CD4-positive, alpha-beta T cell treated with Interleukin-6 at 100 ng/mL for 8 hours (primary cell): ENCODE data around the gene KYNU.
"Not testable (repeated sequence)": the region's sequence is repeated elsewhere in the genome, so short reads cannot be mapped to it uniquely, and the experiment has no call there.

Experiments
- DNase-seq: peaks from one replicate; pipeline ENCODE4 v3.0.0-alpha.2; 2020; ENCODE audit warnings: mixed read lengths, low spot score

Gene KYNU

DNA sequence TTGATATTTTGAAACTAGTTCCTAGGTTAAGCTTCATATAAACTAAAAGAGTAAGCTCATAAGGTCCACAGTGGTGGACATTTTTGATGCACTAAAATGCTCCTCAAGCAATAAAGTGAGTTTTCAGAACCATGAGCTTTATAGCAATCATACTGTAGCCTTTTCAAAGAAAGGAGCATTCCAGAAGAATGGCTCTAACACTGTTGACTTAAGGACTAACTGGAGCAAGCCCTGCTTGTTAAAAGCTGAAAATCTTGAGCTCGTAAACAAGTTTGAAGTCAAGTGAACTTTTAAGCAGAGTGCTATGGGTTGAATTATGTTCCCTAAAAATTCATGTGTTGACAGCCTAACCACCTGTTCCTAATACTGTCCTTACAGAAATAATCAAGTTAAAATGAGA, 38.0 kb downstream of the KYNU start:
- no peak for DNase-seq

DNA sequence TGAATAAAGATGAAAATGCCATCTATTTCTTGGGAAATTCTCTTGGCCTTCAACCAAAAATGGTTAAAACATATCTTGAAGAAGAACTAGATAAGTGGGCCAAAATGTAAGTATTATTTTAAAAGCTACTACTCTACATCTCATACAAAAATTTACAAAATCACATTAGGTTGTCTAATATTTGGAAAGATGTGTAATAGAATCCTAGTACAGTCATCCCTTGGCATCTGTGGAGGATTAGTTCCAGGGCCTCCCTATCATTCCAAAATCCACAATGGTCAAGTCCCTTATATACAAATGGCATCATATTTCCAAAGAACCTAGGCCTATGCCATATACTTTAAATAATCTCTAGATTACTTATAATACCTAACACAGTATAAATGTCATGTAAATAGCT, 41.2 kb downstream of the KYNU start:
- DNase-seq = no peak

DNA sequence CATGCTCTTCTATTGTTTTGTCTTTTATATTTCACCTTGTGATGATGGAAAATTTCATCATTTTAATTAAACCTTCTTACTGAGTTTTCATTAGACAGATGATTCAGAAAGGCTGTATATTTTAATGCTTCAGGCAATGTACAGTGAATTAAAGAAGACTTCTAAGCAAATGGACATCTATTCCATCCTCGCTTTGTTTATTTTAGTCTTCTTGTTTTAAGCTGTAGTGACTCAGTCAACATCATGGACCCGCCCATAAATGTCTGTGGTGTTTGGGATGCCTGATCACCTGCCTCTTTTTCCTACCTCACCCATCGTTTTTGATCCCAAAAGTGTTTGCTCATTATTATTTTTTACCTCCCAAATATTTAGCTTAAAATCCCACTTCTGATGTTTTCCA, 43.1 kb downstream of the KYNU start:
- no peak for DNase-seq

DNA sequence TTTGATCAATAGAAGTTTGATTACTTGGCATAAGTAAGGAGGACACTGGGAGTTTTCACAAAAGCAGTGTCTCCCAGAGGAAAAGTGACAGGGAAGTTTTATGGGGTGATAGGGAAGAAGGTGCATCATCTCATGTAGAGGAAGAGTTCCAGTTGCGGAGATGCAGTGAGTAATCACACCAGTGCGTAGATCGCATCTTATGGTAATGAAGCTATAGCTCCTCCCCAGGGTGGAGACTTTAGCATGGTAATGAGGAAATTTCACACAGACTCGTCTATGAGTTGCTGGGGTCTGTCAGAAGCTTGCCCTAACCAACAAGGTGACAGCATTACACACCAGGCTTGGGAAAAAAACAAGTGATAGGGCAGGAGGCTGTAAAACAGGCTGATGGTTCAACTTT, 49.0 kb downstream of the KYNU start:
- DNase-seq = no peak

DNA sequence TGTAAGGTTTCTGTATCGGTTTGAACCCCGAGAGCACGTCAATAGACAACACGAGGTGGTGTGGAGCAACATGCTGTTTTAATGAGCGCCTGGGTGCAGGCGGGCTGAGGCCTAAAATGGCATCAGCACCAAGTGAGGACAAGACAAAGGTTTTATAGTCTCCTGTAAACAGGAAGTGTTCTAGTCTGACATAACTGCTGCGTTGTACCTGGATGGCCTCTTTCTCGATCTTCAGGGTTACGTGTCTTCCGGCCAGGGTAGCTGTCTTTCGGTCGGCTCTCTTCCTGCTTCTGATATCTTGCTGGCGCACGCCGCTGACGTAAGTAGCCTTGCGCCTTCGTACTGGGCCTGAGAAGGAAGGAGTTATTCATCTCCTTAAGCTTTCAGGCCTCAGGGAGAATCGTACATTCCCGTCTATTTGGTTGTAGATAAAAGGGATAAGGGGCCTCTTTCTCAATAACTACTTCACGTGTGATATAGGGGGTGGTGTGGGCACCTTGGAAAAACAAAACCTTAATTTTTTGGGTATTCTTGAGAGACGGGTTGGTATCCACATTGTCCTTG, 53.5 kb downstream of the KYNU start:
- no peak for DNase-seq

DNA sequence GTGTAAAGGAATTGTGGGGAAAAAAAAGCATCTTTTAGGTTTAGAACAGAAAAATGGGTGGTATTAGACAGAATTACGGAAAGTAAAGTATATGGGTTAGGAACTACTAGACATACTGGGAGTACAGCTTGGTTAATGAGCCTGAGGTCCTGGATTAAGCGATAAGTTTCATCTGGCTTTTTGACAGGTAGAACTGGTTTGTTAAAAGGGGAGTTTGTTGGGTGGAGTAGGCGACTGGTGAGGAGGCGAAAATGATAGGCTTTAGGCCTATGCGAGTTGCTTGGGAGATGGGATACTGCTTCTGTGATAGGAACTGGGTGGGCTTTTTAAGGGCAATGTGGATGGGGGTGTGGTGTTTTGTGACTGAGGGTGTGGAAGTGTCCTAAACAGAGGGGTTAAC, 56.5 kb downstream of the KYNU start:
- no peak for DNase-seq

DNA sequence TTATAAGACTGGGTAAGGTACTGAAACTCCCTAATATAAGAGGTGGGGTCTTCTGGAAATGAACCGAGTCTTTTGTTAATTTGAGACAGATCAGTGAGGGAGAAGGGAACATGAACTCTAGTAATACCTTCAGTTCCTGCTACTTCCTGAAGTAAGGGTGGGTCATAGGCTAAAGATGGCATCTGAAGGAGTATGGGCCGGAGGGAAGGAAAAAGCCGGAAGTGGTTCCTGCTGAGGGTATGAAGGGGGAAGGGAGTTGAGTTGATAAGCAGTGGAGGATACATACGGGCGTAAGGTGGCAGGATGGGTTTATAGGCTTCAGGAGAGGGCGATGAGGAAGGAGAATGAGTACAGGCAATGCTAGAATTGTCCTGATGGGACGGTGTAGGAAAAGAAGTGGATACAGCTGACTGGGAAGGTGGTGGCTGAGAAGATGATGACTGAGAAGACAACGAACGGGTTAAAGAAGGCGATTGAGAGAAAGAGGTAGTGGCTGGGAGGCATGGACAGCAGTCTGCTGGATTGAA, 58.2 kb downstream of the KYNU start:
- no peak for DNase-seq

DNA sequence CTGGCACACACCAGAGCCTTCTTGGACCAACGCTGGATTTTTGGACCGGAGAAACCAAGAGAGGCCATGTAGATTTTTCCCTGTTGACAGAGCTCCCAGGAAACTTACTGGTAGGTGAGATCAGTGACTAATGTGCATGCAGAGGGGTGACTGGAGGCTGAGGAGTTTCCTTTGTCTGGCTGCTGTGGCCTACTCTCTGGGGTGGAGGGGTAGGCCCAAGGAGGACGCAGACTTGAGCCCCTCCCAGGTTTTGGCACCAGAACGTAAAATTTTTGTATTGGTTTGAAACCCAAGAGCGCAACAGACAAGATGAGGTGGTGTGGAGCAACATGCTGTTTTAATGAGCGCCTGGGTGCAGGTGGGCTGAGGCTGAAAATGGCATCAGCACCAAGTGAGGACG, 59.2 kb downstream of the KYNU start:
- DNase-seq = no peak

DNA sequence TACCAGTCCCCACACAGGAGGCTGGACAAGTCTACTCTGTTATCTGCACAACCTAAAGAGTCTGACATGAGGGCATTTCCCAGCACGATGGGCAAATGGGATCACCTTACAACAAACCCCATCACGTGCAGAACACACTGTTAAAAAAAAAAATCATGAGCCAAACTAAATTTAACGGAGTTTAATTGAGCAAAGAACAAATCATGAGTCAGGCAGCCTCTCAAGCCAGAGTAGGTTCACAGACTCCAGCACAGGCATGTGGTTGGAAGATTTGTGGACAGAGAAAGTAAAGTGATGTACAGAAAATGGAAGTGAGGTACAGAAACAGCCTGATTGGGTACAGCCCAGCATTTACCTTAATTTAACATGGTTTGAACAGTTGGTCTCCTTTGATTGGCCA, 59.9 kb downstream of the KYNU start:
- DNase-seq = no peak

DNA sequence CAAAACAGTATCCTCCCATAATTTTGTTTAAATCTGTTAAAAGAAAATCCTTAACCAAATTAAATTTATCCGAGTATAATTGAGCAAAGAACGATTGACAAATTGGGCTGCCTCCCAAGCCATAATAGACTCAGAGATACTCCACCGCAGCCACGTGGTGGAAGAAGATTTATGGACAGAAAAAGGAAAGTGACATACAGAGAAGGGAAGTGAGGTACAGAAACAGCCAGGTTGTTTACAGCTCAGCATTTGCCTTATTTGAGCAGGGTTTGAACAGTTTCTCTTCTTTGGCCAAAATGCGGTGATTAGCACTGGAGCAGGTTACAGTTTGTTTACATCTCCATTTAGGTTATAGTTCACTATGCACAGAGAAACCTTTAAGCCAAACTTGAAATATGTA, 60.8 kb downstream of the KYNU start:
- DNase-seq = no peak

DNA sequence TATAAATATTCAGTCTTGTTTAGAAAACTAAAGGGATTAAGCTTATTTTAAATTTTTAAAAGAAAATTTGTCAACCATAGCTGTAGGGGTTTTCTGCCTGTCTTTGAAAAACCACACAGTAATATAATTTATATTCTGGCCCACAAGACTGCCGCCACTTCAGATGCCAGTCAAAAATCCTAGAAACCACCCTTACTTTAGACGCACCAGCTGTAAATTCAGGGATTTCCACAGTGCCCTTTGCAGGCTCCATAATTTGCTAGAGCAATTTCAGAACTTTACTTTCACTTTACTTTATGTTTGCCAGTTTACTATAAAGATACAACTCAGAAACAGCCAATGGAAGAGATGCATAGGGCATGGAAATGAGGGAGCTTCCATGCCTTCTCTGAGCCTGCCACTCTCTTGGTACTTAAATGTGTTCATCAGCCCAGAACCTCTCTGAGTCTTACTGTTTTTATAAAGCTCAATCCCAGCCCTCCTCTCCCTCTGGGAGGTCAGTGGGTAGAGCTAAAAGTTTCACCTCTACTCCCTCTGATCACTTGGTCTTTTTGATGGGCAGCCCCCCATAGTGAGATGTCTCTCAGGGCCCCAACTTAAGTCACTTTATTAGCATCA, 63.3 kb downstream of the KYNU start:
- DNase-seq = no peak

DNA sequence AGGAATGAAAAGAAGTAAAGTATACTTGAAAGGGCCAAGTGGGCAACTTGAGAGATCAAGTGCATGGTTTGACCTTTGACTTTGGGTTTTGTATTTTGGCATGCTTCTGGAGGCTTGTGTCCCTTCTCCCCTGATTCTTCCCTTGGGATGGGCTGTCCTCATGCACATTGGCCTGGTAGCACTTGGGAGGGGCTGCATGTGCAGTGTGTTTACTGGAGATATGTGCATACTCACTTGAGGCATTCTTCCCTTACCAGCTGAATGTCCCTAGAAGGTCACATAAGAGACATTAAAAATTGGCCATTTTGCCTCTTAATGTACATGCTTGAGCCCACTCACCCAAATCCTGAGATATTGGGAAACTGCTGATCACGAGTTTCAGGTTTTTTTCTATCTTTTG, 65.2 kb downstream of the KYNU start:
- no peak for DNase-seq

DNA sequence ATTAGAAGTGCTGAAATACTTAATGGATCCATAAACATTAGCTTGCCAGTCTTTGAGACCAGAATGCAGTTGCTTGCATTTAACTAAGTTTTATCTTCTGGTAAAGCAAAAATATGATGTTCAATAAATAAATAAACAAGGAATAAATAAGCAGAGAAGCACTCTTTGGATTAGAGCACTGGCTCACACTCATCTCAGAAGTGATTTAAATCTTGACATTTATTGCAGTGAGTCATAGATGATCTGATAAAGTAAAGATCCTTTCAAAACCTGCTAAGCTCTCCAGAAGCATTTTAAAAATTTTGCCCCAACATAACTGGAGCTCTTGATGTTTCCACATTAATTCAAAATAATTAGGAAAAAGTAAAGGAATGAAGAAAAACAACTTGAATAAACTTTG, 66.8 kb downstream of the KYNU start:
- DNase-seq = no peak

DNA sequence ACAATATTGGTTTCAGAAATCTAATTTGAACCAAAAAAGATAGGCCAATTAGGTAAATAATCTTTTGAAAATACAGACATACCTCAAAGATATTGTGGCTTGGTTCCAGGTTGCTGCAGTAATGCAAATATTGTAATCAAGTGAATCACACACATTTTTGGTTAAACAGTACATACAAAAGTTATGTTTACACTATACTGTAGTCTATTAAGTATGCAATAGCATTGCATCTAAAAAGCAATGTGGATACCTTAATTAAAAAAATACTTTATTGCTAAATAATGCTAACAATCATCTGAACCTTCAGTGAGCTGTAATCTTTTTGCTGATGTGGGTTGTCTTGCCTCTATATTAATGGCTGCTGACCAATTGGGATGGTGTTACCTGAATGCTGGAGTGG, 67.3 kb downstream of the KYNU start:
- no peak for DNase-seq

DNA sequence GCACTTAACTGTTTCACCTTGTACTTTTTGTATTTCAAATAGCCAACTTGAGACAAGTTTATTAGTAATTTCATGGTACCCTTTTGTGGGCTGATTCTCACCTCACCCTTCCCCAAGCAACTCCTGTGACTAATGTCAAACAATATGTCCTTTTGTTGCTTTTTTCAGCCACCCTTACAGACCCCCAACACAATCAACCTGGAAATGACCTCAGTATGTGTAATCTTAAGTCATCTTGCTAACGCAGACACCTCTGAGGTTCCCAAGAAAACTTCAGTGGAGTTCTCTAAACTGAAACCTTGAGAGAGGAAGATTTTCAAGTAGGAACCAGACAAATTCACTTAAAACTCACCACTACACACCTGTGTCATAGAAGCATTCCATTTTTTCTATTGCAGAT, 69.5 kb downstream of the KYNU start:
- DNase-seq = no peak

DNA sequence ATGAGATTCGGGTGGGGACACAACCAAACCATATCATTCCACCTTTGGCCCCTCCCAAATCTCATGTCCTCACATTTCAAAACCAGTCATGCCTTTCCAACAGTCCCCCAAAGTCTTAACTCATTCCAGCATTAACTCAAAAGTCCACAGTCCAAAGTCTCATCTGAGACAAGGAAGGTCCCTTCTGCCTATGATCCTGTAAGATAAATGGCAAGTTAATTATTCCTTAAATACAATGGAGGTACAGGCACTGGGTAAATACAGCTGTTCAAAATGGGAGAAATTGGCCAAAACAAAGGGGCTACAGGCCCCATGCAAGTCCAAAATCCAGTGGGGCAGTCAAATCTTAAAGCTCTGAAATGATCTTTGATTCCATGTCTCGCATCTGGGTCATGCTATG, 71.3 kb downstream of the KYNU start:
- DNase-seq = not testable (repeated sequence)

DNA sequence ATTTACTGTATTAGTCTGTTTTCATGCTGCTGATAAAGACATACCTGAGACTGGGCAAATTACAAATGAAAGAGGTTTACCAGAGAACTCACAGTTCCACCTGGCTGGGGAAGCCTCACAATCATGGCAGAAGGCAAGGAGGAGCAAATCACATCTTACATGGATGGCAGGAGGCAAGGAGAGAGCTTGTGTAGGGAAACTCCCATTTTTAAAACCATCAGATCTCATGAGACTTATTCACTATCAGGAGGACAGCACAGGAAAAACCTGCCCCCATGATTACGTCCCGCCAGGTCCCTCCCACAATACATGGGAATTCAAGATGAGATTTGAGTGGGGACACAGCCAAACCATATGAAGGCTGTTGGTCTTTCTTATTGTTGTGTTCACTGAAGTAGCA, 72.9 kb downstream of the KYNU start:
- DNase-seq = not testable (repeated sequence)

DNA sequence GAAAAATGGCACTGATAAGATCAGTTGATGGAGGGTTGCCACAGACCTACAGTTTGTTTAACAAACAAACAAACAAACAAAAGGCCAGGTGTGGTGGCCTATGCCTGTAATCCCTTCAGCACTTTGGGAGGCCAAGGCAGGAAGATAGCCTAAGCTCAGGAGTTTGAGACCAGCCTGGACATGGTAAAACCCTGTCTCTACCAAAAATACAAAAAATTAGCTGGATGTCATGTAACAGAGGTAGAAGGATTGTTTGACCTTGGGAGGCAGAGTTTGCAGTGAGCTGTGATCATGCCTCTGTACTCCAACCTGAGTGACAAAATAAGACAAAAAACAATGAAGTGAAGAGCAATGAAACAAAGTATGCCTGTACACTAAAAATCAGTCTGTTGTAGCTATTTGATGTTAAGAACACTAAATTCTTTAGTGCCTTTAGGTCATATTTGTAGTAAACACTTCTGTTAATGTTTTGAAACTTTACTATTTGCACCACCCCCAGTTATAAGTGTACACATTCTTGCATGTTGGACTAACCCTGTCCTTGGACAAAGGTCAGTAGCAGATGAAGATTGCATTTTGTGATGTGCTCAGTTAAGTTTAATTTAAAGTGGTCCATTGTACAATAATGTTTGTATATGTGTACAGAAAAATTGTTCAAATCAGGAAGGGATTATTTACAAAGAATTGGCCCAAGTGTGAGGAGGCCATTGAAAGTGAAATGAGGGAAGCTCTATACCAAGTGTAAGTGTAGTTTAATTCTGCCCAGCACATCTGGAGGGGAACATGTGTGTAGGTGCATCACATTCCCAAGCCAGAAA, 73.9 kb downstream of the KYNU start:
- DNase-seq = no peak

DNA sequence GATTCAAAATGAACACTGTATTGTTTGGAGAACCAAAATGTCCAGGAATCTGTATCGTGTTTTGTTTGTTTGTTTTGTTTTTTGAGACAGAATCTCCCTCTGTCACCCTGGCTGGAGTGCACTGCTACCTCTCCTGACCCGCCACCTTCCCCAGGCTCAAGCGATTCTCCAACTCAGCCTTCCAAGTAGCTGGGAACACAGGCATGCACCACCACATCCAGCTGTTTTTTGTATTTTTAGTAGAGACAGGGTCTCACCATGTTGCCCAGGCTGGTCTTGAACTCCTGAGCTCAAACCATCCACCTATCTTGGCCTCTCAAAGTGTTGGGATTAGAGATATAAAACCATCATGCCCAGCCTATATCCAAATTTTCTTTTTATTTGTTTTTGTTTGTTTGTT, 74.6 kb downstream of the KYNU start:
- no peak for DNase-seq

DNA sequence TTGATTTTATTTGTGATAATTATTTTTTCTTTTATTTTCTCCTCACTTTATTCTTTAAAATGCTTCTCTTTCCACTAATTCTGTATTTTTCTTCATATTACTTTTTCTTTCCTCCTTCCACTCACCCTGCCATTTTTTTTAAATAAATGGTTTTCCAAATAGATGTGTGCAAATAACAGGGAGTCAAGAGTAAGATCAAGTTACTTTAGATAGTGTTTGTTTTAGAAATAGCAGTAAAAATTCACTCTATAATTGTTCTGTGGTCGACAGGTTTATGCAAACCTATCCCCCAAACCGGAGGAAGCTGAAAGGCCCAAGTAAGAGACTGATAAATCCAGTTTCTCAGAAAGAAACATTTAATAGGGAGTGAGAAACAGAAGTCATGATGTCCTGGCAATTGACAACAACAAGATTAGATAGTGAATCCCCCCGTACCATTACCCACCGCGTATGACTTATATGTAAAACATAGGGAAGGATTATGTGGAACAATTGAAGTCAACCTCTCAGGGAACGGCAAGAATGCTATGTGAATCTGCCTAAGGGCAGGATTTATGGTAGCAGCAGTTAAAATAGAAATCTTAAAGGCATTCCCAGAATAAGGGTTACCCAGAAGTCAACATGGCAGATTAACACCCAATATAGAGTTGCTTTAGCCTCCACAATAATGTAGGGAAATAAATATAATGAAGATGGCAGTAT, 75.5 kb downstream of the KYNU start:
- DNase-seq = no peak

DNA sequence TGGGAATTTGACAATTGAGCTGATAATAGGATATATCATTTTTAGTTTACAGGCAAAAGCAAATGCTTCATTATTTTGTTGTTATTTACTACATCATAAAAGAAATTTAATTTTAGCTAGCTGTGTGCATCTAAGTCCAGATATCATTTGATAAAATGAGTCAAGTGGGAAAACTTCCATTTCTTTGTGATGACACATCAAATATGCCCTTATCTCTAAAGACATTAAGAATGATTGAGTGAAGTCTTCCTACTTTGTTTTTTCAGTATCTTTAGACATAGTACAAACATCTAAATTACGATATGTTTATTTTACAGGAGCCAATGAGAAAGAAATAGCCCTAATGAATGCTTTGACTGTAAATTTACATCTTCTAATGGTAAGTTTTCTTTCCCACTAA, 77.0 kb downstream of the KYNU start:
- no peak for DNase-seq

DNA sequence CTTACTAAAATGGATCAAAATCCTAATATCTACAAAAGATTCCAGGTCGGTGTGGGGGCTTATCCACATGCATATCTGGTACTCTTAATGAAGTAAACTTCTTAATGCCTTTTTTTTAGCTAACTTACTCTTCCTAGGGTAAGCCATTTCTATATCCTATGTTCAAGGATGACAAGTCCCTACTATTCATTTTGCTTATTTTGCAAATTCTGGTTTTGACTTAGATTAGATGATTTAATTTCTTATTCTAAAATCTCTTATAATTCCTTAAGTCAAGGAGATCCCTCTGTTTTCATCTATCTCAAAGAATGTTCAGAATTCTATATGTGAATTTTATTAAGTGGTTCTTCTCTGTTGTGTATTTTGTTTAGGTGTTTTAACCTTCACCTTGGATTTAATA, 79.7 kb downstream of the KYNU start:
- no peak for DNase-seq

DNA sequence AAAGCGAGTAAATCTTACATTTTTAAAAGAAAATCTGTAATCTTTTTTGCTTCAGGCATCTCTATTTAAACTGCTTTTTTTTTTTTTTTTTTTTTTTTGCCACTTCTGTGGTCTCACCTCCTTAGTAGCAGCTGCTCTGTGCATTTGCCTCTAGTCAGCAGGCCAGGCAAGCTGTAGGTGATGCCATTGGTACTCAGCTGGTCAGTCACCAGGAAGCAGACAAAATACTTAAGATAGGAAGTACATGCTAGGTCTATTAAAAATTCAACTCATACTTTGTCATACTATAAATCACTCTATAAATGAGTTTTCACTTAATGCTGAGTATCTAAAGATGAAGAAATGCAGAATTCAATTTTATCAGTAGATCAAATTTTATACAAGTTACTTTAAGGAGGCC, 83.7 kb downstream of the KYNU start:
- no peak for DNase-seq
